ENCODE data around the gene PRSS50.

Gene PRSS50

GRCh38 chr3:46670000-46670890 is 47.4 kb downstream of the PRSS50 start:
- DNase-seq (ENCODE audit: low read depth in 2 of 2) = no peak

DNA sequence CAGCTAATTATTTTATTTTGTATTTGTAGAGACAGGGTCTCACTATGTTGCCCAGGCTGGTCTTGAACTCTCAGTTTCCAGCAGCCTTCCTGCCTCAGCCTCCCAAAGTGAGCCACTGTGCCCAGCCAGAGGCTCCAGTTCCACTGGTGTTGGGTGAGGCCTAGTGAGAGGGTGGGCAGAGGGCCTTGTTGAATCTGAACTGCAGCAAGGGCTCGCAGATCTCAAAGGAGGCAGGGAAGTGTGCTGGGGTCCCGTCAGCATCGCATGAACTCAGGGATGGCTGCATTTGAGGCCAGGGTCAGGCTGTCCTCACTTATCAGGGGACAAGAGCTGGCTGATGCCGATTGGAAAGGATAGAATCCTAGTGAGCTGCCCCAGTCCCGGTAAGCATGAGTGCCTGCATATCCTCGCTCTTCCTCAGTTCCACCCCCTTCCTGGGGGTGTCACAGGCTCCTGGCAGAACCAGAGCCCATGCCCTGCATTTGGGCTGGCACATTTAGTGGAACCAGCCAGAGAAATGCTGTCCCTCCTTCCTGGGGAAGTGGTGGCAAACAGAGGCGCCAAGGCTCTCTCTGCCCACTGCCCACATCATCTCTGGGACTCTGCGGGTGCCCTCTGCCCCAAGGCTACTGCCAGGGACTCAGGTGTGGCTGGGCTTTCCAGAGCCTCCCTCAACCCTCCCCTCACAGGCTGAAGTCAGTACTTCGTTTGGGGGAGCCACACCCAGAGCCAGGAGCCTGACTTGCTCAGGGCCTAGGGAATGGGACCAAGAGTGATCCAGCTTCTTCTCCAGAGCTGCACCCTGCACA is 48.3 kb downstream of the PRSS50 start:
- DNase-seq (ENCODE audit: low read depth in 2 of 2) = no peak

GRCh38 chr3:46668591-46668990 is 49.1 kb downstream of the PRSS50 start:
- no peak for DNase-seq (ENCODE audit: low read depth in 2 of 2)

GRCh38 chr3:46668116-46668515 is 49.6 kb downstream of the PRSS50 start:
- no peak for DNase-seq (ENCODE audit: low read depth in 2 of 2)

GRCh38 chr3:46667657-46668056 is 50.0 kb downstream of the PRSS50 start:
- no peak for DNase-seq (ENCODE audit: low read depth in 2 of 2)

- DNase-seq (ENCODE audit: low read depth in 2 of 2) = no peak
These were observed 50.5 kb downstream of the PRSS50 start for GRCh38 chr3:46667061-46667621.

DNA sequence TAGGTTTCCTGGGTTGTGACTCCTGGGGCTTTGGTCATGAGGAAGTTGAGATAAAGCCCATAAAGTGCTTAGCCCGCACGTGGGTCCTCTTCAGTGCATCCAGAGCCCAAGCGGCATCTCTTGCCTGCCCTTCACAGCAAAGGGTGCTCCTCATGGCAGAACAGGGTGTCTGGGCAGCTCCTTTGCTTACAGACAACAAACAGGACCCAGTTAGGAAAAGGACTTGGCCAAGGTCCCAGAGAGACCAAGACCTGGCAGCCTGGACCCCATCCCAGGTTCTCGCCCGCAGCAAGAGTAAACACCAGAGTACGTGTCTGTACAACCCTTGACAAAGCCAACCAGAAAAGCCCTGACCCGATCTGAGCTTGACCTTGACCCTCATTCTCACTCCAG is 51.2 kb downstream of the PRSS50 start:
- no peak for DNase-seq (ENCODE audit: low read depth in 2 of 2)

GRCh38 chr3:46665763-46666452 is 51.8 kb downstream of the PRSS50 start:
- DNase-seq (ENCODE audit: low read depth in 2 of 2) = no peak

- no peak for DNase-seq (ENCODE audit: low read depth in 2 of 2)
These were observed 52.5 kb downstream of the PRSS50 start for GRCh38 chr3:46664971-46665762.

- no peak for DNase-seq (ENCODE audit: low read depth in 2 of 2)
These were observed 53.3 kb downstream of the PRSS50 start for GRCh38 chr3:46664188-46664970.

DNA sequence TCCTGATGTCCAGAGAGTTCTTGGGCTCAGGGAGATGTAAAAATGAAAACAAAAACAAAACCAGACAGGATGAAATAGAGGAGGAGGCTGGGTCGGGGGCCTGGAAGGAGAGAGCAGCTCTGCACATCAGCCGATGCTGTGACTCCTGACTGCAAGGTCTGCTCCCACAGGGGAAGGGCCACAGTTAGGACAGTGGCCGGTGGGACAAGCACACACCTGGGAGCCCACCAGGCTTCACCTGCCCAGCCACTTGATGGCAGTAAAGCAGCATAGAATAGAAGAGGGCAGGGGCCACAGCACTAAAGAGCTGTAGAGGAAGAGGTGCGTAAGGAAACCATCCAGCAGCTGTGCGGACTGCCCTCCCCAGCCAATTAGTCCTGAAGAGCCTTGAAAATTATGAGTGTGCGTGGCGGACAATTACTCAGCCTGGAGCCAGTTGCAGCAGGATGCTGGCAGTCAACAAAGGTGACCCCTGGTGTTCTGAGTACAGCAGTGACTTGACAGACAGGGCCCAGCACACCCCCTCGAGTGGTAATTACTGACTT is 54.0 kb downstream of the PRSS50 start:
- no peak for DNase-seq (ENCODE audit: low read depth in 2 of 2)

GRCh38 chr3:46662771-46663551 is 54.7 kb downstream of the PRSS50 start:
- DNase-seq (ENCODE audit: low read depth in 2 of 2) = no peak

Data from stimulated activated CD4-positive, alpha-beta T cell treated with anti-CD3 and anti-CD28 coated beads, Interleukin-15, amount 100 ng/mL, for 48 hours (primary cell).